ENCODE measurements around the gene LHFPL2.

The LHFPL2 gene

DNA sequence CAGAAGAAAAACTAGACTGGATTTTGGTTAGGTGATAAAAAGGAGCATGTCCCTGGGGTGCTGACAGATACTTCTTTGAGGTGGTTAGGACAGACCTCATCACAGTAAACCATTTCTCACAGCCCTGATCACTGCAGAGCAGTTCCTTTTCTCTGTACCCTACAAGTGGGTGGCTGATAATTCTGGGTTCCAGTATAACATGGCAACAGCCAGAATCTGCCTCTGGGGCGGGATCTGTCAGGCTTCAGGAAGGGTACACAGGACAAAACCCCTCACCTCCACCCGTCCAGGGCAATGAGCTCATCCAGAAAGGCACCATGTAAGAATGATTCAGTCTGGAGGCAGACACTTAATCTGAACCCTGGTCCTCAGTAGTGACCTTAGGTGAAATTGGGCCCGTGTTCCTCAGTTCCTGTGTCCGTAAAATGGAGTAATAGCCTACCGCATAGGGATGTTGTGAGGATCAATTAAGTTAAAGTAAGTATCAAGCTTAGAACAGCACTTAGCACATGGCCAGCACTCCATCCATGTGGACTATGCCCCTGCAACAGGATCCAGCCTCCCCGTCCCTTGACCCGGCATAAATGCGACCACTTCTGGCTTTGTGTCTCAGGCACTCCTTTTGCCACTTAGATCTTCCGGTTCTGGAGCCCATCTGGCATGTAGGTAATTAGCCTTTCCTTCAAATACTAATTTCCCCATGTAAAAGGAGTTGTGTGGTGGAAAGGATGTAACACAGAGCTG, 129.2 kb downstream of the LHFPL2 start:
- in situ Hi-C loops (cut with MboI; ENCODE audit: low sequenced_read_pairs, unreplicated experiment), result no loop called here
- DNase-seq (ENCODE audit: low spot score), result no peak
- TF ChIP-seq CTCF (IDR thresholded peaks at IDR 0.05; ENCODE audit: borderline replicate concordance, control extremely low read depth, extremely low read depth, insufficient read depth, missing control alignments), result no peak

- in situ Hi-C loops (cut with MboI; ENCODE audit: low sequenced_read_pairs, unreplicated experiment), result no loop called here
- TF ChIP-seq CTCF (IDR thresholded peaks at IDR 0.05; ENCODE audit: borderline replicate concordance, control extremely low read depth, extremely low read depth, insufficient read depth, missing control alignments), result no peak
- no peak for DNase-seq (ENCODE audit: low spot score)
These were observed 130.0 kb downstream of the LHFPL2 start for GRCh38 chr5:78518365-78519197.

GRCh38 chr5:78515670-78516069, 132.9 kb downstream of the LHFPL2 start:
- TF ChIP-seq CTCF (IDR thresholded peaks at IDR 0.05; ENCODE audit: borderline replicate concordance, control extremely low read depth, extremely low read depth, insufficient read depth, missing control alignments), result no peak
- in situ Hi-C loops (cut with MboI; ENCODE audit: low sequenced_read_pairs, unreplicated experiment), result no loop called here
- DNase-seq (ENCODE audit: low spot score), result no peak

- no peak for TF ChIP-seq CTCF (IDR thresholded peaks at IDR 0.05; ENCODE audit: borderline replicate concordance, control extremely low read depth, extremely low read depth, insufficient read depth, missing control alignments)
- in situ Hi-C loops (cut with MboI; ENCODE audit: low sequenced_read_pairs, unreplicated experiment), result no loop called here
These were observed 133.9 kb downstream of the LHFPL2 start for GRCh38 chr5:78514427-78515330.

DNA sequence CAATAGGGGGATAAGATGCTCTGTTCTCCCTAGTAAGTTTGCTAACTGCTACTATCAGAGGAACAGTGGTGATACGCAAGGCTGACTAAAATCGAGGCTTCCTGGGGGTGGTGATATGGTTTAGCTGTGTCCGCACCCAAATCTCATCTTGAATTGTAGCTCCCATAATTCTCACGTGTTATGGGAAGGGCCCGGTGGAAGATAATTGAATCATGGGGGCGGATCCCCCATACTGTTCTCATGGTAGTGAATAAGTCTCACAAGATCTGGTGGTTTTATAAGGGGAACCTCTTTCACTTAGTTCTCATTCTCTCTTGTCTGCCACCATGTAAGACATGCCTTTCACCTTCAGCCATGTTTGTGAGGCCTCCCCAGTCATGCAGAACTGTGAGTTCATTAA, 135.1 kb downstream of the LHFPL2 start:
- in situ Hi-C loops (cut with MboI; ENCODE audit: low sequenced_read_pairs, unreplicated experiment), result no loop called here
- no peak for TF ChIP-seq CTCF (IDR thresholded peaks at IDR 0.05; ENCODE audit: borderline replicate concordance, control extremely low read depth, extremely low read depth, insufficient read depth, missing control alignments)
- no peak for DNase-seq (ENCODE audit: low spot score)

More at GRCh38 chr5:78514427-78515330, 133.9 kb downstream of the LHFPL2 start:
- no peak for DNase-seq (ENCODE audit: low spot score)

GRCh38 chr5:78512435-78512834, 136.1 kb downstream of the LHFPL2 start:
- TF ChIP-seq CTCF (IDR thresholded peaks at IDR 0.05; ENCODE audit: borderline replicate concordance, control extremely low read depth, extremely low read depth, insufficient read depth, missing control alignments), result no peak
- no peak for DNase-seq (ENCODE audit: low spot score)
- in situ Hi-C loops (cut with MboI; ENCODE audit: low sequenced_read_pairs, unreplicated experiment), result no loop called here
